Fibroblast of skin of left quadriceps (primary cell): ENCODE data around the gene RPUSD2.
A peak's percentile ranks its signal among the peaks of the same experiment; 100 is the strongest.
"Not testable (repeated sequence)": the region's sequence is repeated elsewhere in the genome, so short reads cannot be mapped to it uniquely, and the experiment has no call there.

Experiments
- DNase-seq, 2 experiments: peaks; one replicate each; pipeline ENCODE4 v3.0.0-alpha.2; 2013; ENCODE audit warnings: low read depth in 2 of 2

The RPUSD2 gene

GRCh38 chr15:40565333-40566238 is 3.5 kb upstream of the RPUSD2 start:
- DNase-seq: no peak

GRCh38 chr15:40567111-40567510 is 2.0 kb upstream of the RPUSD2 start:
- DNase-seq: no peak

GRCh38 chr15:40575113-40575512 is 6.0 kb downstream of the RPUSD2 start:
- no peak for DNase-seq

GRCh38 chr15:40576914-40577313 is 7.8 kb downstream of the RPUSD2 start:
- not testable (repeated sequence) for DNase-seq

GRCh38 chr15:40578892-40579291 is 9.8 kb downstream of the RPUSD2 start:
- DNase-seq: no peak

- DNase-seq: not testable (repeated sequence)
Measured at GRCh38 chr15:40581796-40582195, 12.7 kb downstream of the RPUSD2 start.

GRCh38 chr15:40582726-40583246 is 13.7 kb downstream of the RPUSD2 start:
- no peak for DNase-seq

- no peak for DNase-seq
Measured at GRCh38 chr15:40584191-40584590, 15.1 kb downstream of the RPUSD2 start.

GRCh38 chr15:40590667-40591050 is 21.6 kb downstream of the RPUSD2 start:
- DNase-seq: no peak

GRCh38 chr15:40591389-40591788 is 22.3 kb downstream of the RPUSD2 start:
- DNase-seq: no peak

GRCh38 chr15:40593165-40593564 is 24.1 kb downstream of the RPUSD2 start:
- DNase-seq: no peak

GRCh38 chr15:40593588-40594428 is 24.7 kb downstream of the RPUSD2 start, which contains the start of gene KNL1:
Gene KNL1, plus strand, starts transcription at chr15:40594249. Its CDS starts 8,683 bp downstream, at chr15:40602932.
- peak; percentile 92 to 94 for DNase-seq

GRCh38 chr15:40594429-40594836 is 25.3 kb downstream of the RPUSD2 start:
- no peak for DNase-seq

GRCh38 chr15:40595219-40595618 is 26.1 kb downstream of the RPUSD2 start:
- no peak for DNase-seq

GRCh38 chr15:40595773-40596172 is 26.7 kb downstream of the RPUSD2 start:
- no peak for DNase-seq

GRCh38 chr15:40597024-40597423 is 27.9 kb downstream of the RPUSD2 start:
- no peak for DNase-seq

- DNase-seq: no peak
Measured at GRCh38 chr15:40598126-40598525, 29.0 kb downstream of the RPUSD2 start.

- no peak for DNase-seq
Measured at GRCh38 chr15:40598672-40599071, 29.6 kb downstream of the RPUSD2 start.

GRCh38 chr15:40600956-40601355 is 31.9 kb downstream of the RPUSD2 start:
- no peak for DNase-seq

GRCh38 chr15:40603935-40604334 is 34.8 kb downstream of the RPUSD2 start:
- DNase-seq: no peak

- no peak for DNase-seq
Measured at GRCh38 chr15:40613080-40613479, 44.0 kb downstream of the RPUSD2 start.

- DNase-seq: no peak
Measured at GRCh38 chr15:40618023-40618422, 48.9 kb downstream of the RPUSD2 start.
